ENCODE results near the gene TANGO6. TPM values are rescaled to one million over a fixed set of nuclear protein-coding genes. Genes with fewer than 3 reads are reported as not detected.

TANGO6 gene
- total RNA-seq, 3 donors from 2014 or later: 7.4 to 19.7 (median 8.2) TPM

GRCh38 chr16:69089091-69089910, 246.0 kb downstream of the TANGO6 start:
- peak in 1 of 3 donors; percentile 6 for DNase-seq
- Histone ChIP-seq H3K4me3 (no peak overlapping the region), H3K4me1 (ENCODE audit: low read depth) (no peaks in the 10 kb centered on the region), H3K36me3 (ENCODE audit: low read depth) (no peaks in the 10 kb centered on the region), H3K9me3 (no peaks in the 10 kb centered on the region)
- peak; percentile 7 for ATAC-seq
- intact Hi-C loops (cut with DNase I, micrococcal nuclease): no loop called here
- no peak for TF ChIP-seq CTCF (IDR thresholded peaks at IDR 0.05)

GRCh38 chr16:69093974-69094373, 250.6 kb downstream of the TANGO6 start:
- DNase-seq (no peak), ATAC-seq (peak; percentile 37)
- no peak overlapping the region for H3K4me3 ChIP-seq
- no peaks in the 10 kb centered on the region for H3K36me3 ChIP-seq (ENCODE audit: low read depth)
- no peak for TF ChIP-seq CTCF (IDR thresholded peaks at IDR 0.05)
- no peaks in the 10 kb centered on the region for H3K9me3 ChIP-seq
- H3K4me1 ChIP-seq (ENCODE audit: low read depth): no peaks in the 10 kb centered on the region
- intact Hi-C loops (cut with DNase I, micrococcal nuclease): no loop called here

GRCh38 chr16:69094501-69094900, 251.2 kb downstream of the TANGO6 start:
- DNase-seq (no peak), ATAC-seq (no peak)
- TF ChIP-seq CTCF (IDR thresholded peaks at IDR 0.05): no peak
- Histone ChIP-seq H3K4me3 (no peak overlapping the region), H3K9me3 (no peaks in the 10 kb centered on the region), H3K4me1 (ENCODE audit: low read depth) (no peaks in the 10 kb centered on the region), H3K36me3 (ENCODE audit: low read depth) (no peaks in the 10 kb centered on the region)
- intact Hi-C loops (cut with DNase I, micrococcal nuclease): no loop called here

GRCh38 chr16:69095193-69095592, 251.9 kb downstream of the TANGO6 start:
- intact Hi-C loops (cut with DNase I, micrococcal nuclease): no loop called here
- Histone ChIP-seq H3K4me1 (ENCODE audit: low read depth) (no peaks in the 10 kb centered on the region), H3K9me3 (no peaks in the 10 kb centered on the region), H3K4me3 (no peak overlapping the region), H3K36me3 (ENCODE audit: low read depth) (no peaks in the 10 kb centered on the region)
- DNase-seq: no peak
- ATAC-seq: no peak
- TF ChIP-seq CTCF (IDR thresholded peaks at IDR 0.05): no peak

GRCh38 chr16:69100071-69100691, 256.9 kb downstream of the TANGO6 start:
- H3K4me1 ChIP-seq (ENCODE audit: low read depth): peaks cover under 1% of the 10 kb centered on the region
- no peaks in the 10 kb centered on the region for H3K36me3 ChIP-seq (ENCODE audit: low read depth)
- ATAC-seq: no peak
- no peaks in the 10 kb centered on the region for H3K9me3 ChIP-seq
- no peak for DNase-seq
- TF ChIP-seq CTCF (IDR thresholded peaks at IDR 0.05): no peak
- intact Hi-C loops (cut with DNase I, micrococcal nuclease): no loop called here
- H3K4me3 ChIP-seq: no peak overlapping the region
